K562 (cell line): ENCODE measurements around the gene ODAD3. TPM values are rescaled to one million over a fixed set of nuclear protein-coding genes. Genes with fewer than 3 reads are reported as not detected.
A peak's percentile ranks its signal among the peaks of the same experiment; 100 is the strongest.

Experiments
- BRD9 ChIP-seq: fragments of 450-650 bp; IDR thresholded peaks from 2 replicates; pipeline ENCODE4 v1.6.1; 2018; ENCODE audit warnings: low read depth; ENCODE audit not compliant: partially characterized antibody
- CHD4 ChIP-seq: fragments of 200-600 bp; sonication (generic); IDR thresholded peaks from 3 replicates; pipeline ENCODE4 v1.6.1; 2012; ENCODE audit warnings: low read depth, mild to moderate bottlenecking, mixed read lengths, low read length, inconsistent platforms; ENCODE audit not compliant: insufficient read depth, insufficient replicate concordance, poor library complexity, severe bottlenecking
- HOXB6 ChIP-seq: fragments of 250-450 bp; sonication (Bioruptor Pico); IDR thresholded peaks from 2 replicates; pipeline ENCODE4 v1.5.1; 2022; ENCODE audit warnings: mild to moderate bottlenecking, borderline replicate concordance
- KDM2B ChIP-seq: fragments of 250-450 bp; sonication (Bioruptor Pico); IDR thresholded peaks from 2 replicates; pipeline ENCODE4 v1.8.0; 2021; ENCODE audit warnings: mild to moderate bottlenecking, moderate library complexity
- NFATC3 ChIP-seq: fragments of 450-650 bp; IDR thresholded peaks from 2 replicates; pipeline ENCODE4 v1.6.1; 2017; ENCODE audit warnings: mild to moderate bottlenecking
- SIRT6 ChIP-seq: IDR thresholded peaks from one replicate; pipeline ENCODE4 v1.6.1; 2012; ENCODE audit warnings: low read depth, mild to moderate bottlenecking, control low read depth, inconsistent platforms, low read length, moderate library complexity
- TARDBP ChIP-seq: fragments of 450-650 bp; IDR thresholded peaks from 2 replicates; pipeline ENCODE4 v1.6.1; 2016
- TCF7 ChIP-seq: sonication (generic); IDR thresholded peaks from 2 replicates; pipeline ENCODE4 v1.6.1; 2016; ENCODE audit warnings: antibody characterized with exemption, borderline replicate concordance
- ZNF121 ChIP-seq: sonication (generic); formaldehyde crosslinking; conservative IDR thresholded peaks from 2 replicates; pipeline ENCODE4 v1.8.0; 2022; ENCODE audit warnings: missing genetic modification reagents
- ZNF507 ChIP-seq: conservative IDR thresholded peaks from 2 replicates; pipeline ENCODE4 v1.6.1; 2017; ENCODE audit warnings: missing genetic modification characterization, missing compliant biosample characterization
- polyA plus RNA-seq, 8 experiments: library from polyadenylated mRNA; depleted of rRNA in 4 of 8; stranded (reverse) in 5 of 8; unstranded in 3 of 8; fragments of >200 nt; fragmentation: Nextera tagmentation in 2 of 8; fragmentation: Illumina TruSeq in 1 of 8; extraction: Ambion mirVana in 2 of 8; extraction: Trizol in 1 of 8; gene quantifications; 2 replicates each; pipeline versions ENCODE4 v1.2.1 to v1.2.3, GENCODE V29; 2011 to 2014; ENCODE audit warnings: inconsistent platforms in 1 of 8, missing spikeins in 1 of 8
- total RNA-seq, 7 experiments: library from RNA; depleted of rRNA in 6 of 7; stranded (reverse); fragments of >200 nt in 6 of 7; fragmentation: Illumina TruSeq in 2 of 7; extraction: Trizol in 2 of 7; gene quantifications; 2 replicates each; pipeline versions ENCODE4 v1.2.1 to v1.2.3, GENCODE V29; 2011 to 2021; ENCODE audit warnings: low replicate concordance in 1 of 7
- TF ChIP-seq, protein P1 (sequence below): sonication (generic); formaldehyde crosslinking; IDR thresholded peaks from 2 replicates; pipeline ENCODE4 v1.8.0; 2022; ENCODE audit warnings: mild to moderate bottlenecking, missing genetic modification reagents
- TF ChIP-seq, protein P2 (sequence below), 2 experiments: fragments of 450-650 bp in 1 of 2; sonication (generic) in 1 of 2; formaldehyde crosslinking in 1 of 2; IDR thresholded peaks; 2 replicates each; pipeline versions ENCODE4 v1.7.1 to v1.9.0; 2016 to 2022; ENCODE audit warnings: inconsistent platforms in 1 of 2, mild to moderate bottlenecking in 1 of 2, missing genetic modification reagents in 1 of 2

ODAD3 gene
- total and polyA plus RNA-seq, 9 of the 15 experiments (the other 6 are each of a cell fraction or from before 2014, with no cell fraction given): 0.07 to 0.72 (median 0.14) TPM; not detected in 2

DNA sequence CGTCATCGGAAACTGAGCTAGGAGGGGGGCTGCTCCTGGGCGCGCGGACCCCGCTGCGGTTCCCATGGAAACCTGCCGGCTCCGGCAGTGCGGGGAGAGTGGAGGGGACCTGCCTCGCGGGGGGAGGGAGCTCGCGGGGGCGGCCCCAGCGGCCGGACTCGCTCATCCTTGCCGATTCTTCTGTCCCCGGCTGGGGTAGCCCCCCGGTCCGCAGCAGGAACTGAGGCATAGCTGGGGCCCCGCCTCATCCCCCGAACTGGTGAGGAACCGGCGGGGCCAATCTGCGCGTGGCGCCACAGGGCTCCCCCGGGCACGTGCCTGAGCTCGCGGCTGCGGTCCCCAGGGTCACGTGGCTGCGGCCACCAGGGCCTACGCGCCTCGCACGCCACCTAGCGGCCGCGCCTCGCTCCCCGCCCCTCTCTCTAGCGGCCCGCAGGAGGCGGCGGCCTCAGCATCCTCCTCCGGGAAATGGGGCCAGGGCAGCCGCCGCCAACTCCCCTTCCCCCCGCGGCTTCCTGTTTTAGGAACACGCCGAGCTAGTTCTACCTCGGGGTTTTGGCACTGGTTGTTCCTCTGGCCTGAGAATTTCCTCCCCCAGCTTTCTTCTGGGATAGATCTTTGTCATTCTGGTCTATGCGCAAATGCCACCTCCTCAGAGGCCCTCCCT lies 47.6 kb upstream of the ODAD3 start (continued):
- TF ChIP-seq, protein P1, sequence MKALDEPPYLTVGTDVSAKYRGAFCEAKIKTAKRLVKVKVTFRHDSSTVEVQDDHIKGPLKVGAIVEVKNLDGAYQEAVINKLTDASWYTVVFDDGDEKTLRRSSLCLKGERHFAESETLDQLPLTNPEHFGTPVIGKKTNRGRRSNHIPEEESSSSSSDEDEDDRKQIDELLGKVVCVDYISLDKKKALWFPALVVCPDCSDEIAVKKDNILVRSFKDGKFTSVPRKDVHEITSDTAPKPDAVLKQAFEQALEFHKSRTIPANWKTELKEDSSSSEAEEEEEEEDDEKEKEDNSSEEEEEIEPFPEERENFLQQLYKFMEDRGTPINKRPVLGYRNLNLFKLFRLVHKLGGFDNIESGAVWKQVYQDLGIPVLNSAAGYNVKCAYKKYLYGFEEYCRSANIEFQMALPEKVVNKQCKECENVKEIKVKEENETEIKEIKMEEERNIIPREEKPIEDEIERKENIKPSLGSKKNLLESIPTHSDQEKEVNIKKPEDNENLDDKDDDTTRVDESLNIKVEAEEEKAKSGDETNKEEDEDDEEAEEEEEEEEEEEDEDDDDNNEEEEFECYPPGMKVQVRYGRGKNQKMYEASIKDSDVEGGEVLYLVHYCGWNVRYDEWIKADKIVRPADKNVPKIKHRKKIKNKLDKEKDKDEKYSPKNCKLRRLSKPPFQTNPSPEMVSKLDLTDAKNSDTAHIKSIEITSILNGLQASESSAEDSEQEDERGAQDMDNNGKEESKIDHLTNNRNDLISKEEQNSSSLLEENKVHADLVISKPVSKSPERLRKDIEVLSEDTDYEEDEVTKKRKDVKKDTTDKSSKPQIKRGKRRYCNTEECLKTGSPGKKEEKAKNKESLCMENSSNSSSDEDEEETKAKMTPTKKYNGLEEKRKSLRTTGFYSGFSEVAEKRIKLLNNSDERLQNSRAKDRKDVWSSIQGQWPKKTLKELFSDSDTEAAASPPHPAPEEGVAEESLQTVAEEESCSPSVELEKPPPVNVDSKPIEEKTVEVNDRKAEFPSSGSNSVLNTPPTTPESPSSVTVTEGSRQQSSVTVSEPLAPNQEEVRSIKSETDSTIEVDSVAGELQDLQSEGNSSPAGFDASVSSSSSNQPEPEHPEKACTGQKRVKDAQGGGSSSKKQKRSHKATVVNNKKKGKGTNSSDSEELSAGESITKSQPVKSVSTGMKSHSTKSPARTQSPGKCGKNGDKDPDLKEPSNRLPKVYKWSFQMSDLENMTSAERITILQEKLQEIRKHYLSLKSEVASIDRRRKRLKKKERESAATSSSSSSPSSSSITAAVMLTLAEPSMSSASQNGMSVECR (CRISPR knock-in tag): peak; percentile 96
- TF ChIP-seq KDM2B (peak; percentile 67; the same call in 1 of the 2 replicates), ZNF121 (CRISPR knock-in tag) (peak; percentile 68), CHD4 (peak; percentile 28), BRD9 (no peak), HOXB6 (CRISPR knock-in tag) (no peak), ZNF507 (tag) (no peak), TCF7 (no peak; the same call in 1 of the 2 replicates), NFATC3 (peak; percentile 92; the same call in 1 of the 2 replicates), SIRT6 (no peak), TARDBP (0 out of 2 replicates have a peak, but pooled peaks have one; percentile 54)
- TF ChIP-seq, protein P2, sequence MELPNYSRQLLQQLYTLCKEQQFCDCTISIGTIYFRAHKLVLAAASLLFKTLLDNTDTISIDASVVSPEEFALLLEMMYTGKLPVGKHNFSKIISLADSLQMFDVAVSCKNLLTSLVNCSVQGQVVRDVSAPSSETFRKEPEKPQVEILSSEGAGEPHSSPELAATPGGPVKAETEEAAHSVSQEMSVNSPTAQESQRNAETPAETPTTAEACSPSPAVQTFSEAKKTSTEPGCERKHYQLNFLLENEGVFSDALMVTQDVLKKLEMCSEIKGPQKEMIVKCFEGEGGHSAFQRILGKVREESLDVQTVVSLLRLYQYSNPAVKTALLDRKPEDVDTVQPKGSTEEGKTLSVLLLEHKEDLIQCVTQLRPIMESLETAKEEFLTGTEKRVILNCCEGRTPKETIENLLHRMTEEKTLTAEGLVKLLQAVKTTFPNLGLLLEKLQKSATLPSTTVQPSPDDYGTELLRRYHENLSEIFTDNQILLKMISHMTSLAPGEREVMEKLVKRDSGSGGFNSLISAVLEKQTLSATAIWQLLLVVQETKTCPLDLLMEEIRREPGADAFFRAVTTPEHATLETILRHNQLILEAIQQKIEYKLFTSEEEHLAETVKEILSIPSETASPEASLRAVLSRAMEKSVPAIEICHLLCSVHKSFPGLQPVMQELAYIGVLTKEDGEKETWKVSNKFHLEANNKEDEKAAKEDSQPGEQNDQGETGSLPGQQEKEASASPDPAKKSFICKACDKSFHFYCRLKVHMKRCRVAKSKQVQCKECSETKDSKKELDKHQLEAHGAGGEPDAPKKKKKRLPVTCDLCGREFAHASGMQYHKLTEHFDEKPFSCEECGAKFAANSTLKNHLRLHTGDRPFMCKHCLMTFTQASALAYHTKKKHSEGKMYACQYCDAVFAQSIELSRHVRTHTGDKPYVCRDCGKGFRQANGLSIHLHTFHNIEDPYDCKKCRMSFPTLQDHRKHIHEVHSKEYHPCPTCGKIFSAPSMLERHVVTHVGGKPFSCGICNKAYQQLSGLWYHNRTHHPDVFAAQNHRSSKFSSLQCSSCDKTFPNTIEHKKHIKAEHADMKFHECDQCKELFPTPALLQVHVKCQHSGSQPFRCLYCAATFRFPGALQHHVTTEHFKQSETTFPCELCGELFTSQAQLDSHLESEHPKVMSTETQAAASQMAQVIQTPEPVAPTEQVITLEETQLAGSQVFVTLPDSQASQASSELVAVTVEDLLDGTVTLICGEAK (IDR thresholded peaks at IDR 0.05): 0 out of 2 replicates have a peak, but pooled peaks have one; percentile 28
- TF ChIP-seq, protein P2 (CRISPR knock-in tag; IDR thresholded peaks at IDR 0.05): peak; percentile 80
